ENCODE results near the gene ADSS2. TPM values are rescaled to one million over a fixed set of nuclear protein-coding genes. Genes with fewer than 3 reads are reported as not detected.

The ADSS2 gene
- total RNA-seq, 1 experiment from 2014 or later, result 71.4 TPM

- no peak overlapping the region for H3K27ac ChIP-seq
- no peaks in the 10 kb centered on the region for H3K9me3 ChIP-seq (replicated peaks)
- no peaks in the 10 kb centered on the region for H3K27me3 ChIP-seq (replicated peaks)
- peaks cover 15% of the 10 kb centered on the region for H3K36me3 ChIP-seq
- peak overlapping the region; percentile 84 for H3K4me3 ChIP-seq
- peak; percentile 99 to 100 for DNase-seq (ENCODE audit: low read depth in 1 of 2, low spot score in 2 of 2)
- peaks cover 37% of the 10 kb centered on the region for H3K4me1 ChIP-seq (replicated peaks)
Observed at GRCh38 chr1:244451951-244452795, 464 bp upstream of the ADSS2 start.

DNA sequence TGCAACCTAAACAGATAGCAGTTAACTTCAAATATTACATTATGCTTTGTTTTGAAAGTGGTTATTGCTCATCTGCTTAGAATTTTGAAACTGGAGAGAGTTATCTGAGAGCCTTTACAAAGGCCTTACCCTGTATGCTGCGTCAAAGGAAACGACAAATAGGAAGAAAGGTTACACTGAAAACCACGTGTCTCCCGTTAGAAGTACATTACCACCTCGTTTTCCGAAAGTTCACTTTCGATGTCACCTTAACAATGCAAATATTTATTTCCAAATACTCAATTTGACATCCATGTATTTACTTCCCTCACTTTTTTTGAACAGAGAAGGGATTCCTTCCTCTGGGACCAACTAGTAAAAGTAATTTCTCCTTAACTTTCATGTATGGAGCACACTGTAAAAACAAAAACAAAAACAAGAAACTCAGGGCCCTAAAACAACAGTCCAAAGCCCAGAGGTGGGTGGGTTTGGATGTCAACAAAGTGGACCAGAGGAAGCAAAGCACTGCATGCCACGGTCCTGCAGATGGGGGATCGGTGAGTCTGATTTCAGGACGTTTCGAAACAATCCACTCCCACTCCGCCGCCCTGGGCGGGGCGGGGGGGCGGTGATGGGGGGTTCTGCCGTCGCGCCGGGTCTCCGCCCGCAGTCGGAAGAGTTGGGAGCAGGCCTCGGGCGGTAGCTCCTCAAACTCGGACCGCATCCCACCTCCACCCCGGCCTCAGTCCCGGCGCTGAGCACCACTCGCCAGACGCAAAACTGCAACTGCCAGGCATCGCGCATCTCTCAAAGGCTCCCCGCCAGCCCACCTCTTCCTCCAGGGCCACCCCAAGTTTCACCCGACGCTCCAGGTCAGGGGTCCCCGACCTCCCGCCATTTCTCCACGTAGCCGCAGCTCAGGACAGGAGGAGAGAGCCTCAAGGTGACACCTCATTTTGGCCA is 841 bp downstream of the ADSS2 start:
- peak; percentile 47 to 65 for DNase-seq (ENCODE audit: low read depth in 1 of 2, low spot score in 2 of 2)
- Histone ChIP-seq H3K4me3 (peak overlapping the region; percentile 84), H3K4me1 (replicated peaks) (peaks cover 50% of the 10 kb centered on the region), H3K27ac (peak overlapping the region; percentile 67), H3K27me3 (replicated peaks) (no peaks in the 10 kb centered on the region), H3K9me3 (replicated peaks) (no peaks in the 10 kb centered on the region), H3K36me3 (peaks cover 15% of the 10 kb centered on the region)

GRCh38 chr1:244449936-244450508 is 1.7 kb downstream of the ADSS2 start:
- peaks cover 15% of the 10 kb centered on the region for H3K36me3 ChIP-seq
- H3K27ac ChIP-seq, result no peak overlapping the region; the same call in 1 of the 2 replicates
- H3K27me3 ChIP-seq (replicated peaks), result no peaks in the 10 kb centered on the region
- DNase-seq (ENCODE audit: low read depth in 1 of 2, low spot score in 2 of 2), result no peak
- peak overlapping the region; percentile 84 for H3K4me3 ChIP-seq
- H3K9me3 ChIP-seq (replicated peaks), result no peaks in the 10 kb centered on the region
- H3K4me1 ChIP-seq (replicated peaks), result peaks cover 59% of the 10 kb centered on the region

GRCh38 chr1:244448279-244449036 is 3.3 kb downstream of the ADSS2 start:
- peaks cover 64% of the 10 kb centered on the region for H3K4me1 ChIP-seq (replicated peaks)
- H3K27ac ChIP-seq, result peak overlapping the region; percentile 35
- no peaks in the 10 kb centered on the region for H3K9me3 ChIP-seq (replicated peaks)
- H3K27me3 ChIP-seq (replicated peaks), result no peaks in the 10 kb centered on the region
- peak; percentile 54 to 79 for DNase-seq (ENCODE audit: low read depth in 1 of 2, low spot score in 2 of 2)
- H3K36me3 ChIP-seq, result peaks cover 19% of the 10 kb centered on the region
- no peak overlapping the region for H3K4me3 ChIP-seq

DNA sequence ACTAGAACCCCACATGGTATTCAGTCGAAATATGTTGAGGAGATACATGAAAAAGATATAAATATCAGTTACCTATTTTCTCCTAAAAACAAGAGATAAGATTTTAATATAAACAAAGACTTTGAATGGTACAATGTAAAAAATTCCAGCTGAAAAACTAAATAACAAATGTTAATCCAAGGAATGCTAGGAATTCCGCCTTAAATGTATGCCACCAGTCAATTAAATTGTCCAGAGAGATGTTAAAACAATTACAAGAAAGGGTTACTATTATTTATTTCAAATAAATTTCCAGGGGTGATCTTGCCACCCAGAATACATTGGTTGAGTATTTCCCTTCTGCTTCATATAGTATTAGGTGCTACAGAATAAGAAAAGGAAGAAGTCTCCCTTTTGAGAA is 4.2 kb downstream of the ADSS2 start:
- DNase-seq (ENCODE audit: low read depth in 1 of 2, low spot score in 2 of 2), result peak in 1 of 2 experiments; percentile 70
- peak overlapping the region; percentile 50 for H3K27ac ChIP-seq
- H3K4me3 ChIP-seq, result no peak overlapping the region
- peaks cover 24% of the 10 kb centered on the region for H3K36me3 ChIP-seq
- peaks cover 64% of the 10 kb centered on the region for H3K4me1 ChIP-seq (replicated peaks)
- no peaks in the 10 kb centered on the region for H3K27me3 ChIP-seq (replicated peaks)
- H3K9me3 ChIP-seq (replicated peaks), result no peaks in the 10 kb centered on the region

- no peak for DNase-seq (ENCODE audit: low read depth in 1 of 2, low spot score in 2 of 2)
- Histone ChIP-seq H3K27me3 (replicated peaks) (no peaks in the 10 kb centered on the region), H3K9me3 (replicated peaks) (no peaks in the 10 kb centered on the region), H3K4me1 (replicated peaks) (peaks cover 64% of the 10 kb centered on the region), H3K36me3 (peaks cover 30% of the 10 kb centered on the region), H3K4me3 (no peak overlapping the region), H3K27ac (peak overlapping the region; percentile 50)
Observed at GRCh38 chr1:244447024-244447423, 4.7 kb downstream of the ADSS2 start.

- peaks cover 30% of the 10 kb centered on the region for H3K36me3 ChIP-seq
- H3K4me1 ChIP-seq (replicated peaks), result peaks cover 59% of the 10 kb centered on the region
- no peak overlapping the region for H3K4me3 ChIP-seq
- DNase-seq (ENCODE audit: low read depth in 1 of 2, low spot score in 2 of 2), result peak in 1 of 2 experiments; percentile 30
- H3K27ac ChIP-seq, result peak overlapping the region; percentile 29; the same call in 1 of the 2 replicates
- H3K27me3 ChIP-seq (replicated peaks), result no peaks in the 10 kb centered on the region
- H3K9me3 ChIP-seq (replicated peaks), result no peaks in the 10 kb centered on the region
Observed at GRCh38 chr1:244445320-244446181, 6.2 kb downstream of the ADSS2 start.

GRCh38 chr1:244444854-244445253 is 6.9 kb downstream of the ADSS2 start:
- peak overlapping the region; percentile 29; the same call in 1 of the 2 replicates for H3K27ac ChIP-seq
- DNase-seq (ENCODE audit: low read depth in 1 of 2, low spot score in 2 of 2), result no peak

DNA sequence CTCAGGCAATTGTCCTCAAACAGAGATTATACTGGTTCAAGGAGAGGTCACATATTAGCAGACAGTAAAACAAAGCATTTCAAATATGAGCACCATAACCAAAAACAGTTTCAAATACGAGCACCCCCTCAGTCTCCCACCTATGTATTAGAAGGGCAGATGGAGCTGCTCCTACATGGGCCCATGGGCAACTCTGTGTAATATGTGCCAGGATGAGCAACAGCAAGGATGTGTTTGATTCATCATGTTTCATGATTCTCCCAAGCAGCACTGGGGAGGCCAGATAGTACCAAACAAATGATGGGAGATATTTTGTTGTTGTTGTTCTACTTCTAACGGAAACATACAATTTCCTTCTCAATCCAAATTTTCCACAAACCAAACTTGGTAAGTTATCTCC is 8.9 kb downstream of the ADSS2 start:
- H3K4me1 ChIP-seq (replicated peaks), result peaks cover 37% of the 10 kb centered on the region
- H3K36me3 ChIP-seq, result peaks cover 23% of the 10 kb centered on the region
- no peak overlapping the region for H3K27ac ChIP-seq
- DNase-seq (ENCODE audit: low read depth in 1 of 2, low spot score in 2 of 2), result no peak
- no peak overlapping the region for H3K4me3 ChIP-seq
- no peaks in the 10 kb centered on the region for H3K27me3 ChIP-seq (replicated peaks)
- no peaks in the 10 kb centered on the region for H3K9me3 ChIP-seq (replicated peaks)

More at GRCh38 chr1:244444854-244445253, 6.9 kb downstream of the ADSS2 start:
- peaks cover 24% of the 10 kb centered on the region for H3K36me3 ChIP-seq
- peaks cover 52% of the 10 kb centered on the region for H3K4me1 ChIP-seq (replicated peaks)
- H3K27me3 ChIP-seq (replicated peaks), result no peaks in the 10 kb centered on the region
- no peaks in the 10 kb centered on the region for H3K9me3 ChIP-seq (replicated peaks)
- no peak overlapping the region for H3K4me3 ChIP-seq

DNA sequence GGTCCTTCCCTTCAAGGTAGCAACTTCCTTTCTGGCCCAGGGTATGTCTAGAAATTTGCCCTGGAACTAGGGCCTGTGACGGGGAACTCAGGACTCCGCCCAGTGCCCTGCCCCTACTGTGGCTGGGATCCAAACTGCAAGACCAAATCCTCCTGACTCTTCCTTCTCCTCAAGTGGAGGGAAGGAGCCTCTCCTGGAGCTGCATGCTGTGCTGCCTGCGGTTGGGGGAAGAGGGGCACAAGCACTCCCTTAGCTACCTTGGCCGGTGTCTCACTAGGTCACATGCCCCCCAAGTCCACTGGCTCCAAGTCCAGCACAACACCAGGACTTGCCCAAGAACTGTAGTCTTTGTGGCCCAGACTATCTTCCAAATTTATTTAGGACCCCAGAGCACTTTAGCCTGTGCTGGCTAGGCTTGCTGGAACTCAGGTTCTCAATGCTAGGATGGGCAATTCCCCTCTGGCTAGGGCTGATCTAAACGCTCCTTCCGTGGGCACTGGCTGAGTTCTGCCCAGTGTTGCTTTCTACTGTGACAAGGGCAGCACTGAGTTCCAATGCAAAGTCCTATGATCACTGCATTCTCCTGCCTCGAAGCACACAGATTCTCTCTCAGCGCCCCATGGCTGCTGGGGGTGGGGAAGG is 12.2 kb downstream of the ADSS2 start:
- DNase-seq (ENCODE audit: low read depth in 1 of 2, low spot score in 2 of 2), result no peak
- Histone ChIP-seq H3K9me3 (replicated peaks) (no peaks in the 10 kb centered on the region), H3K4me1 (replicated peaks) (peaks cover 29% of the 10 kb centered on the region), H3K36me3 (peaks cover 34% of the 10 kb centered on the region), H3K27ac (no peak overlapping the region), H3K4me3 (no peak overlapping the region), H3K27me3 (replicated peaks) (no peaks in the 10 kb centered on the region)

DNA sequence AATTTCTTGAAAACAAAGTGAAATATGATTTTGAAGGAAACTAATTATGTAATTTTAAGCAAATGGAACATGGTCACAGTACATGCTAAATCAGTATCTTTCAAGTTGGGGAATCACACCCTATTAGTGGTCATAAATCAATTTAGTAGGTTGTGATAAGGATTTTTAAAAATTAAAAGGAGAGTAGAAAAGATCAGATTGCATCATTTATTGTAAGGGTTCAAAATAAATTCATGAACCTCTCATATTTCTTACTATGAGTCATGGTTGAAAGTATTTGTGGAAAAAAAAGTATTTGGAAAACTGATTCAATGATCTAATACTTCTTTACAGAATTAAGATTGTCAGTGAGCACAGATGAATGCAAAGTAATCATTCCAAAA is 14.6 kb downstream of the ADSS2 start:
- Histone ChIP-seq H3K4me1 (replicated peaks) (peaks cover 28% of the 10 kb centered on the region), H3K27me3 (replicated peaks) (no peaks in the 10 kb centered on the region), H3K4me3 (no peak overlapping the region), H3K9me3 (replicated peaks) (no peaks in the 10 kb centered on the region), H3K27ac (peak overlapping the region; percentile 26), H3K36me3 (peaks cover 30% of the 10 kb centered on the region)
- no peak for DNase-seq (ENCODE audit: low read depth in 1 of 2, low spot score in 2 of 2)

Data from SJSA1 (cell line).